A549 (cell line): ENCODE data around the gene AFF3.

Experiments
- CEBPB ChIP-seq, 2 experiments: fragments of >200 bp in 1 of 2; sonication (Bioruptor Twin) in 1 of 2; formaldehyde crosslinking in 1 of 2; IDR thresholded peaks; 2 replicates each; pipeline ENCODE4 v1.6.1; 2012 to 2016
- MAZ ChIP-seq: fragments of 150-350 bp; IDR thresholded peaks from 2 replicates; pipeline ENCODE4 v1.6.1; 2014; ENCODE audit warnings: antibody characterized with exemption, low read depth, low read length, borderline replicate concordance
- PHF8 ChIP-seq: fragments of 200-600 bp; sonication (generic); IDR thresholded peaks from 2 replicates; pipeline ENCODE4 v1.6.1; 2016; ENCODE audit warnings: low read depth, mild to moderate bottlenecking, antibody characterized with exemption, moderate library complexity, borderline replicate concordance
- RFX5 ChIP-seq: fragments of 450-650 bp; IDR thresholded peaks from 2 replicates; pipeline ENCODE4 v1.7.1; 2014; ENCODE audit warnings: antibody characterized with exemption, mild to moderate bottlenecking, moderate library complexity
- SREBF2 ChIP-seq: fragments of 450-650 bp; IDR thresholded peaks from 2 replicates; pipeline ENCODE4 v1.6.1; 2014; ENCODE audit warnings: mild to moderate bottlenecking, moderate library complexity
- TF ChIP-seq, protein P1 (sequence below): fragments of >200 bp; sonication (Bioruptor Twin); formaldehyde crosslinking; IDR thresholded peaks from 3 replicates; pipeline ENCODE4 v1.5.1; 2016
- TF ChIP-seq, protein P2 (sequence below): fragments of 200-600 bp; sonication (generic); IDR thresholded peaks from 2 replicates; pipeline ENCODE4 v1.6.1; 2016; ENCODE audit warnings: antibody characterized with exemption, mild to moderate bottlenecking, moderate library complexity
- TF ChIP-seq, protein P3 (sequence below): fragments of >200 bp; sonication (Bioruptor Twin); formaldehyde crosslinking; IDR thresholded peaks from 3 replicates; pipeline ENCODE4 v1.6.1; 2016
- TF ChIP-seq, protein P4 (sequence below): fragments of 250-450 bp; sonication (Bioruptor Pico); IDR thresholded peaks from 2 replicates; pipeline ENCODE4 v1.5.0; 2021; ENCODE audit warnings: mild to moderate bottlenecking, moderate library complexity, borderline replicate concordance

DNA sequence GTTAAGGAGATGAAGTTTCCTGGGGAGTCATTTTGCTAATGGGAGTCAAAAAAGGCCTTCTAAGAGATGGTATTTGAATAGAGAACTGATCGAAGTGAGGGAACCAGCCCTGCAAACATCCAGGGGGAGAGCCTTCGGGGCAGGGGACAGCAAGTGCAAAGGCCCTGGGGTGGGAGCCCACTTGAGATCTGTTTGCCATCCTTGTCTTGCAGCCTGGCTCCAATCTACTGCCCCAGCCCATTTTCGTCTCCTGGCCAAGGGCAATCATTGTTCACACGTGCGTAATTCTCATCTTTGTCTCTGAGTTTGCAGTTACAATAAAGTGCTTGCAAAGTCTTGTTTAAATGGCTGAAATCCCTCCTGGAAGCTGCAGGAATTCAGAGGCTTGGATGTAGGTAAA is 43.1 kb upstream of the AFF3 start:
- TF ChIP-seq SREBF2 (no peak), RFX5 (no peak), PHF8 (no peak), MAZ (no peak), CEBPB (IDR thresholded peaks at IDR 0.05) (no peak)
- TF ChIP-seq, protein P1, sequence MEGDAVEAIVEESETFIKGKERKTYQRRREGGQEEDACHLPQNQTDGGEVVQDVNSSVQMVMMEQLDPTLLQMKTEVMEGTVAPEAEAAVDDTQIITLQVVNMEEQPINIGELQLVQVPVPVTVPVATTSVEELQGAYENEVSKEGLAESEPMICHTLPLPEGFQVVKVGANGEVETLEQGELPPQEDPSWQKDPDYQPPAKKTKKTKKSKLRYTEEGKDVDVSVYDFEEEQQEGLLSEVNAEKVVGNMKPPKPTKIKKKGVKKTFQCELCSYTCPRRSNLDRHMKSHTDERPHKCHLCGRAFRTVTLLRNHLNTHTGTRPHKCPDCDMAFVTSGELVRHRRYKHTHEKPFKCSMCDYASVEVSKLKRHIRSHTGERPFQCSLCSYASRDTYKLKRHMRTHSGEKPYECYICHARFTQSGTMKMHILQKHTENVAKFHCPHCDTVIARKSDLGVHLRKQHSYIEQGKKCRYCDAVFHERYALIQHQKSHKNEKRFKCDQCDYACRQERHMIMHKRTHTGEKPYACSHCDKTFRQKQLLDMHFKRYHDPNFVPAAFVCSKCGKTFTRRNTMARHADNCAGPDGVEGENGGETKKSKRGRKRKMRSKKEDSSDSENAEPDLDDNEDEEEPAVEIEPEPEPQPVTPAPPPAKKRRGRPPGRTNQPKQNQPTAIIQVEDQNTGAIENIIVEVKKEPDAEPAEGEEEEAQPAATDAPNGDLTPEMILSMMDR, result no peak
- TF ChIP-seq, protein P2, sequence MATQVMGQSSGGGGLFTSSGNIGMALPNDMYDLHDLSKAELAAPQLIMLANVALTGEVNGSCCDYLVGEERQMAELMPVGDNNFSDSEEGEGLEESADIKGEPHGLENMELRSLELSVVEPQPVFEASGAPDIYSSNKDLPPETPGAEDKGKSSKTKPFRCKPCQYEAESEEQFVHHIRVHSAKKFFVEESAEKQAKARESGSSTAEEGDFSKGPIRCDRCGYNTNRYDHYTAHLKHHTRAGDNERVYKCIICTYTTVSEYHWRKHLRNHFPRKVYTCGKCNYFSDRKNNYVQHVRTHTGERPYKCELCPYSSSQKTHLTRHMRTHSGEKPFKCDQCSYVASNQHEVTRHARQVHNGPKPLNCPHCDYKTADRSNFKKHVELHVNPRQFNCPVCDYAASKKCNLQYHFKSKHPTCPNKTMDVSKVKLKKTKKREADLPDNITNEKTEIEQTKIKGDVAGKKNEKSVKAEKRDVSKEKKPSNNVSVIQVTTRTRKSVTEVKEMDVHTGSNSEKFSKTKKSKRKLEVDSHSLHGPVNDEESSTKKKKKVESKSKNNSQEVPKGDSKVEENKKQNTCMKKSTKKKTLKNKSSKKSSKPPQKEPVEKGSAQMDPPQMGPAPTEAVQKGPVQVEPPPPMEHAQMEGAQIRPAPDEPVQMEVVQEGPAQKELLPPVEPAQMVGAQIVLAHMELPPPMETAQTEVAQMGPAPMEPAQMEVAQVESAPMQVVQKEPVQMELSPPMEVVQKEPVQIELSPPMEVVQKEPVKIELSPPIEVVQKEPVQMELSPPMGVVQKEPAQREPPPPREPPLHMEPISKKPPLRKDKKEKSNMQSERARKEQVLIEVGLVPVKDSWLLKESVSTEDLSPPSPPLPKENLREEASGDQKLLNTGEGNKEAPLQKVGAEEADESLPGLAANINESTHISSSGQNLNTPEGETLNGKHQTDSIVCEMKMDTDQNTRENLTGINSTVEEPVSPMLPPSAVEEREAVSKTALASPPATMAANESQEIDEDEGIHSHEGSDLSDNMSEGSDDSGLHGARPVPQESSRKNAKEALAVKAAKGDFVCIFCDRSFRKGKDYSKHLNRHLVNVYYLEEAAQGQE, result no peak
- TF ChIP-seq, protein P3, sequence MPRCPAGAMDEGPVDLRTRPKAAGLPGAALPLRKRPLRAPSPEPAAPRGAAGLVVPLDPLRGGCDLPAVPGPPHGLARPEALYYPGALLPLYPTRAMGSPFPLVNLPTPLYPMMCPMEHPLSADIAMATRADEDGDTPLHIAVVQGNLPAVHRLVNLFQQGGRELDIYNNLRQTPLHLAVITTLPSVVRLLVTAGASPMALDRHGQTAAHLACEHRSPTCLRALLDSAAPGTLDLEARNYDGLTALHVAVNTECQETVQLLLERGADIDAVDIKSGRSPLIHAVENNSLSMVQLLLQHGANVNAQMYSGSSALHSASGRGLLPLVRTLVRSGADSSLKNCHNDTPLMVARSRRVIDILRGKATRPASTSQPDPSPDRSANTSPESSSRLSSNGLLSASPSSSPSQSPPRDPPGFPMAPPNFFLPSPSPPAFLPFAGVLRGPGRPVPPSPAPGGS, result no peak
- TF ChIP-seq, protein P4, sequence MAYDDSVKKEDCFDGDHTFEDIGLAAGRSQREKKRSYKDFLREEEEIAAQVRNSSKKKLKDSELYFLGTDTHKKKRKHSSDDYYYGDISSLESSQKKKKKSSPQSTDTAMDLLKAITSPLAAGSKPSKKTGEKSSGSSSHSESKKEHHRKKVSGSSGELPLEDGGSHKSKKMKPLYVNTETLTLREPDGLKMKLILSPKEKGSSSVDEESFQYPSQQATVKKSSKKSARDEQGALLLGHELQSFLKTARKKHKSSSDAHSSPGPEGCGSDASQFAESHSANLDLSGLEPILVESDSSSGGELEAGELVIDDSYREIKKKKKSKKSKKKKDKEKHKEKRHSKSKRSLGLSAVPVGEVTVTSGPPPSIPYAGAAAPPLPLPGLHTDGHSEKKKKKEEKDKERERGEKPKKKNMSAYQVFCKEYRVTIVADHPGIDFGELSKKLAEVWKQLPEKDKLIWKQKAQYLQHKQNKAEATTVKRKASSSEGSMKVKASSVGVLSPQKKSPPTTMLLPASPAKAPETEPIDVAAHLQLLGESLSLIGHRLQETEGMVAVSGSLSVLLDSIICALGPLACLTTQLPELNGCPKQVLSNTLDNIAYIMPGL, result no peak
